Measurements from ENCODE around the gene BBOF1. TPM values are rescaled to one million over a fixed set of nuclear protein-coding genes. Genes with fewer than 3 reads are reported as not detected.

Gene BBOF1
- total RNA-seq, 1 donor from 2014 or later = 2.0 TPM

DNA sequence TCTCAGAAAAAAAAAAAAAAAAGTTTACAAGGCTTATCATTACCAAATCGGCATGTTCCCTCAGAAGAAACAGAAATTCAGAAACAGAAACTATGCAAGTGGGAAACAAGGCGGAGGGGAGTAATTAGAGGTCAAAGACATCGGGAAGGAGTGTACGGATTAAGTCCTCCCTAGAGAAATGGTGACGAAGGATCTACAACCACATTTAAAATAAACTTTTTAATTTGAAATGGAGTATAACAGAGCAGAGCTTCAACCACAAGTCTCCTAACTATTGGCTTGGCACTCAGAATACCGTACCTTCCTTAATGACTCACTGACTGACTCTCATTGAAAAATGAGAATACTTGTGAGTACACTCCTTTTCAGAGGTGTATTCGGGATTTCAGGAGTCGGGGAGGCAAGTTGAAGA is 969 bp upstream of the BBOF1 start:
- no peaks in the 10 kb centered on the region for H3K27me3 ChIP-seq
- no peak for DNase-seq (ENCODE audit: low spot score)
- Mint-ChIP-seq H3K27me3 (ENCODE audit: insufficient read depth, low read depth) (no peaks in the 10 kb centered on the region), H3K9me3 (no peaks in the 10 kb centered on the region), H3K4me1 (peaks cover 14% of the 10 kb centered on the region), H3K36me3 (no peaks in the 10 kb centered on the region), H3K4me3 (peak overlapping the region; percentile 95), H3K27ac (peak overlapping the region; percentile 78)
- no peaks in the 10 kb centered on the region for H3K4me1 ChIP-seq
- TF ChIP-seq, protein P1, sequence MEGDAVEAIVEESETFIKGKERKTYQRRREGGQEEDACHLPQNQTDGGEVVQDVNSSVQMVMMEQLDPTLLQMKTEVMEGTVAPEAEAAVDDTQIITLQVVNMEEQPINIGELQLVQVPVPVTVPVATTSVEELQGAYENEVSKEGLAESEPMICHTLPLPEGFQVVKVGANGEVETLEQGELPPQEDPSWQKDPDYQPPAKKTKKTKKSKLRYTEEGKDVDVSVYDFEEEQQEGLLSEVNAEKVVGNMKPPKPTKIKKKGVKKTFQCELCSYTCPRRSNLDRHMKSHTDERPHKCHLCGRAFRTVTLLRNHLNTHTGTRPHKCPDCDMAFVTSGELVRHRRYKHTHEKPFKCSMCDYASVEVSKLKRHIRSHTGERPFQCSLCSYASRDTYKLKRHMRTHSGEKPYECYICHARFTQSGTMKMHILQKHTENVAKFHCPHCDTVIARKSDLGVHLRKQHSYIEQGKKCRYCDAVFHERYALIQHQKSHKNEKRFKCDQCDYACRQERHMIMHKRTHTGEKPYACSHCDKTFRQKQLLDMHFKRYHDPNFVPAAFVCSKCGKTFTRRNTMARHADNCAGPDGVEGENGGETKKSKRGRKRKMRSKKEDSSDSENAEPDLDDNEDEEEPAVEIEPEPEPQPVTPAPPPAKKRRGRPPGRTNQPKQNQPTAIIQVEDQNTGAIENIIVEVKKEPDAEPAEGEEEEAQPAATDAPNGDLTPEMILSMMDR (IDR thresholded peaks at IDR 0.05) = no peak
- TF ChIP-seq EZH2phosphoT487 (IDR thresholded peaks at IDR 0.05) (no peak), EZH2 (IDR thresholded peaks at IDR 0.05) (no peak)
- H3K4me3 ChIP-seq = peak overlapping the region; percentile 88
- peaks cover 5% of the 10 kb centered on the region for H3K79me2 ChIP-seq (ENCODE audit: low read depth)
- H3F3A ChIP-seq (ENCODE audit: low read depth) = peaks cover 11% of the 10 kb centered on the region
- no peaks in the 10 kb centered on the region for H3K9me3 ChIP-seq (ENCODE audit: low read depth)
- peak overlapping the region; percentile 73 for H3K4me2 ChIP-seq
- H3K9ac ChIP-seq = peak overlapping the region; percentile 36
- no peak overlapping the region for H3K27ac ChIP-seq
- peak overlapping the region; percentile 86 for H2AFZ ChIP-seq (replicated peaks)
- H3K36me3 ChIP-seq = no peaks in the 10 kb centered on the region
- no peaks in the 10 kb centered on the region for H4K20me1 ChIP-seq (ENCODE audit: low read depth)

GRCh38 chr14:74019408-74020137 is 424 bp downstream of the BBOF1 start:
- Histone ChIP-seq H3F3A (ENCODE audit: low read depth) (peaks cover 11% of the 10 kb centered on the region), H3K4me3 (peak overlapping the region; percentile 88), H4K20me1 (ENCODE audit: low read depth) (no peaks in the 10 kb centered on the region), H3K9me3 (ENCODE audit: low read depth) (no peaks in the 10 kb centered on the region), H3K4me1 (no peaks in the 10 kb centered on the region), H3K79me2 (ENCODE audit: low read depth) (peaks cover 5% of the 10 kb centered on the region), H3K9ac (no peak overlapping the region), H3K27ac (no peak overlapping the region), H2AFZ (replicated peaks) (peak overlapping the region; percentile 94), H3K27me3 (no peaks in the 10 kb centered on the region), H3K36me3 (no peaks in the 10 kb centered on the region), H3K4me2 (peak overlapping the region; percentile 73)
- no peaks in the 10 kb centered on the region for H3K9me3 Mint-ChIP-seq
- no peaks in the 10 kb centered on the region for H3K36me3 Mint-ChIP-seq
- DNase-seq (ENCODE audit: low spot score) = peak; percentile 11
- peak overlapping the region; percentile 94 for H3K4me3 Mint-ChIP-seq
- TF ChIP-seq, protein P1 (IDR thresholded peaks at IDR 0.05) = no peak
- no peak for TF ChIP-seq EZH2phosphoT487 (IDR thresholded peaks at IDR 0.05)
- no peak for TF ChIP-seq EZH2 (IDR thresholded peaks at IDR 0.05)
- no peaks in the 10 kb centered on the region for H3K27me3 Mint-ChIP-seq (ENCODE audit: insufficient read depth, low read depth)
- H3K4me1 Mint-ChIP-seq = peaks cover 14% of the 10 kb centered on the region
- H3K27ac Mint-ChIP-seq = peak overlapping the region; percentile 96

DNA sequence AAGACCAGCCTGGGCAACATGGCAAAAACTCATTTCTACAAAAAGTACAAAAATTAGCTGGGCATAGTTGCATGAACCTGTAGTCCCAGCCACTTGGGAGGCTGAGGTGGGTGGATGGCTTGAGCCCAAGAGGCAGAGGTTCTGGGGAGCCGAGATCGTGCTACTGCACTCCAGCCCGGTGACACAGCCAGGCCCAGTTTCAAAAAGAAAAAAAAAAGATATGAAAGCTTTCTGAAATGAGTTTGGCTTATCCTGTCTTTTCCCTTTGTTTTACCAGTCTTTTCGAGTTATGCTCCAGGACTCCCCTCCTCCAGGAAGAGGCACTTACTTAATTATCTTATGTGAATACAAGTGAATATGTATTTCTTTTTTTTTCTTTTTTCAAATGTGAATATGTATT is 3.2 kb downstream of the BBOF1 start:
- peaks cover 14% of the 10 kb centered on the region for H3K4me1 Mint-ChIP-seq
- H3K4me3 Mint-ChIP-seq = no peak overlapping the region
- no peaks in the 10 kb centered on the region for H4K20me1 ChIP-seq (ENCODE audit: low read depth)
- no peaks in the 10 kb centered on the region for H3K9me3 ChIP-seq (ENCODE audit: low read depth)
- H2AFZ ChIP-seq (replicated peaks) = no peak overlapping the region
- no peaks in the 10 kb centered on the region for H3K27me3 Mint-ChIP-seq (ENCODE audit: insufficient read depth, low read depth)
- no peaks in the 10 kb centered on the region for H3K4me1 ChIP-seq
- H3K27me3 ChIP-seq = no peaks in the 10 kb centered on the region
- no peak for DNase-seq (ENCODE audit: low spot score)
- H3K27ac ChIP-seq = no peak overlapping the region
- H3F3A ChIP-seq (ENCODE audit: low read depth) = peaks cover 11% of the 10 kb centered on the region
- no peak overlapping the region for H3K4me3 ChIP-seq
- peaks cover 5% of the 10 kb centered on the region for H3K79me2 ChIP-seq (ENCODE audit: low read depth)
- no peaks in the 10 kb centered on the region for H3K36me3 Mint-ChIP-seq
- H3K9me3 Mint-ChIP-seq = no peaks in the 10 kb centered on the region
- TF ChIP-seq EZH2 (IDR thresholded peaks at IDR 0.05) (no peak), EZH2phosphoT487 (IDR thresholded peaks at IDR 0.05) (no peak)
- TF ChIP-seq, protein P1 (IDR thresholded peaks at IDR 0.05) = no peak
- no peak overlapping the region for H3K9ac ChIP-seq
- no peak overlapping the region for H3K4me2 ChIP-seq
- no peak overlapping the region for H3K27ac Mint-ChIP-seq
- H3K36me3 ChIP-seq = no peaks in the 10 kb centered on the region

Measured in neural progenitor cell (in vitro differentiated cells).